ENCODE results near the gene MORN4.
A peak's percentile ranks its signal among the peaks of the same experiment; 100 is the strongest.
"Not testable (repeated sequence)": the region's sequence is repeated elsewhere in the genome, so short reads cannot be mapped to it uniquely, and the experiment has no call there.

The MORN4 gene

DNA sequence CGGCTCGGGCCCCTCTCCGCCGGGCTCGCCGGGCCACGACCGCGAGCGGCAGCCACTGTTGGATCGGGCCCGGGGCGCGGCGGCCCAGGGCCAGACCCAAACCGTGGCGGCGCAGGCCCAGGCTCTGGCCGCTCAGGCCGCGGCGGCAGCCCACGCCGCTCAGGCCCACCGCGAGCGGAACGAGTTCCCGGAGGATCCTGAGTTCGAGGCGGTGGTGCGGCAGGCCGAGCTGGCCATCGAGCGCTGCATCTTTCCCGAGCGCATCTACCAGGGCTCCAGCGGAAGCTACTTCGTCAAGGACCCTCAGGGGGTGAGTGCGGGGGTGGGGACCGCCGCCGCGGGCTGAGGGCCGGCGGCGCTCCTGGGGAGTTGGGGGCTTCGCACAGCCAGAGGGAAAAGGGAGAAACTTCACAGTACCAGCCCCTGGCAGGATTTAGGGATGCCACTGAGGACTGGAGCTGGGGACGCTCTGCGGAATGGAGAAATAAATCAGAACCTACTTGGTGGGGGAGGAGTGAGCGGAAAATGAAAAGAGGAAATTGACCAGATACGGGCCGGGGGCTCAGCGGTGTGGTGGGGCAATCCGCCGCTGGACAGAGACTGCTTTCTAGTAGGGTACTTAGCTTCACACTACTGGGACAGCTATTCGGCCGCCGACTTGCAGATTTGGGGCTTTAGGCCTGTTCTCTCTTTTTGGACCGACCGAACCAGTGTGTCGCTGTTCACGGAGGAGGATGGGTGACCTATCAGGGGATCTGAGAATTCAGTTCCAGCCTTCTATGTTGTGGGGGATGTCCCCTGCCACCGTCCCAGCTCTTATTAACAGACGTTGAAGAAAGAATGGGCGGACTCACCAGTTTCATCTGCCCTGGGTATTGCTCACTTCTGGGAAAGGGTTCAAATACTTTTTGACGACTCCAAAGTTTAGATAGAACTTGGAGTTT is 7.8 kb upstream of the MORN4 start:
- no peak for DNase-seq

DNA sequence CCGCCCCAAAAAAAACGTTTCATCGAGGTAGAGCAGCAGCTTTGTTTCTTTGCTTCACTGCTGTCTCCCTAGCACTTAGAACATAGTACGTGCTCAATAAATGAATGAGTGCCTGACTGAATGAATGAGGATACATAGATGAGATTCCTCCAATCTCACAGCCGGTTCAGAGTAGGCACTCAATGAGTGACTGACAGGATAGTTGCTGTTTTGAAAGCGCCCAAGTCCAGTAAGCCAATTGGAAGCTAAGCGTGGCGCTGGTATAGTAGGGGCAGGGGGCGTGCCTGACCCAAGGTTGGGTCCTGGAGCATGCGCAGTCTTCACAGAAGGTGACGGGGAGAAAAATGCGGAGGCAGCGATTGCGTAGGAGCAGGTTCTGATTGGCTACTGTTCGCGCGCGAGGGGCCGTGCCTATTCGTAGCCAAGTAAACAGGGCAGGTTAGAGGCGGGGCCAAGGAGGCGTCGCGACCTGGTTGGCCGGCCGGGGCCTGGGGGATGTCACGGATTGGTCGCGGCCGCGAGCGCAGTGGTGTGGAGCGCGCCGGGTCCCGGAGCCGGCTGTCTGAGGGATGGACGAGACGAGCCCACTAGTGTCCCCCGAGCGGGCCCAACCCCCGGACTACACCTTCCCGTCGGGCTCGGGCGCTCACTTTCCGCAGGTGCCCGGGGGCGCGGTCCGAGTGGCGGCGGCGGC is 7.0 kb upstream of the MORN4 start, which contains the start of gene PI4K2A:
PI4K2A (plus strand) TSS at position 498 of the 694 bp plus-strand sequence; CDS start at position 570, 72 bp downstream.
- peak; percentile 95 for DNase-seq

DNA sequence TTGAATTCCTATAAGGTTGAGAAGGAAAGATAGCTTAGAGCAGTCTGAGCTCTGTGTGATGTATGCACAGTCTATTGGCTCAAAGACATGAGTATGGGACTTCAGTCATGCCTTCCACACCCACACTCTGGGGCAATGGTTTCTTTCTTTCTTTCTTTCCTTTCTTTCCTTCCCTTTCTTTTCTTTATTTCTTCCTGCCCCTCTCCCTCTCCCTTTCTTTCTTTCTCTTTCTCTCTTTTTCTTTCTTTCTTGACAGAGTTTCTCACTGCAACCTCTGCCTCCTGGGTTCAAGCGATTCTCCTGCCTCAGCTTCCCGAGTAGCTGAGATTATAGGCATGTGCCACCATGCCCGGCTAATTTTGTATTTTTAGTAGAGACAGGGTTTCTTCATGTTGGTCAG is 5.8 kb upstream of the MORN4 start:
- DNase-seq = not testable (repeated sequence)

DNA sequence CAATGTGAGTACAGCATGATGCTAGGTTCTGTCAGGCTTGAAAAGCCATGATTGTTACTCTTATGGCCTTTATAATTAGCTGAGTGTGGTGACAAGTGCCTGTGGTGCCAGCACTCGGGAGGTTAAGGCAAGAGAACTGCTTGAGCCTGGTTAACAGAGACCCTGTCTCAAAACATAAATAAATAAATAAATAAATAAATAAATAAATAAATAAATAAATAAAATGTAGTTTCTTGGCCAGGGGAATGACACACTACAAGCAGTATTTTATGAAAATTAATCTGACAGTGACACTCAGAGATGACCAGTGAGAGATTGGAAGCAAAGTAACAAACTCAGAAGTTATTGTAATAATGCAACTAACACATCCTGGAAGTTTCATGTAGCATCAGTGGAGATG is 2.3 kb upstream of the MORN4 start:
- no peak for DNase-seq

DNA sequence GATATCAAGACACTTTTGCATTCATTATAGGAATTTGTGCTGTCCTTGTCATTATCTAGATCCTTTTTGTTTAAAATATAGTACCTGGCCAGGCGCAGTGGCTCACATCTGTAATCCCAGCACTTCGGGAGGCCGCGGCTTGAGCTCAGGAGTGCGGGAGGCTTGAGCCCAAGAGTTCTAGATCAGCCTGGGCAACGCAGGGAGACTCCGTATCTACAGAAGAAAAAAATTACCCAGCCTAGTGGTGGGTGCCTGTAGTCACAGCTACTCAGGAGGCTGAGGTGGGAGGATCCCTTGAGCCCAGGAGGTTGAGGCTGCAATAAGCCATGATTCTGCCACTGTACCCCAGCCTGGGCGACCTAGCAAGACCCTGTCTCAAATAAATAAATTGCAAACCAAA is 621 bp upstream of the MORN4 start:
- DNase-seq = peak; percentile 8

DNA sequence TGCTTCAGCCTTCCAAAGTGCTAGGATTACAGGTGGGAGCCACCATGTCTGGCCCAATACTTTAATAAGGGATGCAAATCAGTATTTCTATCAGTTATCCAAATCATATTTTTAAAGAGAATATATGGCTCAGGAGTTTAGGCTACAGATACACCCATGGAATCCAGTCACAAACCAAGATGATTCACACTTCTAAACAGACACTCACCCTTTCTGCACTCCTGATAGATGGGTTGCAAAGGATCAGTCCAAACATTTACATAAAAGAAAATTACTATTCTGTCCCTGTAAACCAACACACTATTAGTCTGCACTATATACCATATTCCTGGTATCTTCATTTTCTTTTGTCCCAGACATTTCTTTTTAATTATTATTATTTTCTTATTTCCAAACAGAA is 2.2 kb downstream of the MORN4 start:
- no peak for DNase-seq

- no peak for DNase-seq
Measured at GRCh38 chr10:97629289-97629688, 4.0 kb downstream of the MORN4 start.

GRCh38 chr10:97628228-97628627 is 5.1 kb downstream of the MORN4 start:
- DNase-seq = no peak

GRCh38 chr10:97627731-97628130 is 5.6 kb downstream of the MORN4 start:
- DNase-seq = no peak

DNA sequence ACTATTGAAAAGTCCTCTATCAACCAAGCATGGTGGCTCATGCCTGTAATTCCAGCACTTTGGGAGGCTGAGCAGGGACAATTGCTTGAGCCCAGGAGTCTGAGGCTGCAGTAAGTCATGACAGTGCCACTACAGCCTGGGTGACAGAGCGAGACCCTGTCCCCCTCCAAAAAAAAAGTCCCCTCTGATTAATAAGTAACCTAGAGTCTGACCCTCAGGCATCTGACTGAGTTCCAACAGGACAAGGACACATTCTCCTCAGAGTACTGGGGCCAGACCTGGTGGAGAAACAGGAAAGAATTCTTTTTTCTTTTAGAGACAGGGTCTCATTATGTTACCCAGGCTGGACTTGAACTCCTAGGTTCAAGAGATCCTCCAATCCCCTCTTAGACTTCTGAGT is 10.0 kb downstream of the MORN4 start:
- DNase-seq = no peak

DNA sequence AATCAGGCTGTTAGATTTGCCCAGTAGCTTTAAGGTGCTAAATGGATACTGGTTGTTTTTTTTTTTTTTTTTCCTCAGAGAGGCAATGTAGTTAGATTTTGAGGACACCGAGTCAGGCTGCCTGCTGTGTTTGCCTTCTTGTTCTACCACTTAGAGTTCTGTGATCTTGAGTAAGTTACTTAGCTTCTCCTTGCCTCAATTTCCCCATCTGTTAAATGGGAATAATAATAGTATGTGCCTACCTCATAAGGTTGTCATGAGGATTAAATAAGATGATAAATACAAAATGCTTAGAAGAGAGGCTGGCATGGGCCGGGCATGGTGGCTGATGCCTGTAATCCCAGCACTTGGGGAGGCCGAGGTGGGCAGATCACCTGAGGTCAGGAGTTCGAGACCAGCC is 14.6 kb downstream of the MORN4 start:
- no peak for DNase-seq

- DNase-seq = no peak
Measured at GRCh38 chr10:97618285-97618684, 15.0 kb downstream of the MORN4 start.

- DNase-seq = no peak
Measured at GRCh38 chr10:97612386-97612785, 20.9 kb downstream of the MORN4 start.

DNA sequence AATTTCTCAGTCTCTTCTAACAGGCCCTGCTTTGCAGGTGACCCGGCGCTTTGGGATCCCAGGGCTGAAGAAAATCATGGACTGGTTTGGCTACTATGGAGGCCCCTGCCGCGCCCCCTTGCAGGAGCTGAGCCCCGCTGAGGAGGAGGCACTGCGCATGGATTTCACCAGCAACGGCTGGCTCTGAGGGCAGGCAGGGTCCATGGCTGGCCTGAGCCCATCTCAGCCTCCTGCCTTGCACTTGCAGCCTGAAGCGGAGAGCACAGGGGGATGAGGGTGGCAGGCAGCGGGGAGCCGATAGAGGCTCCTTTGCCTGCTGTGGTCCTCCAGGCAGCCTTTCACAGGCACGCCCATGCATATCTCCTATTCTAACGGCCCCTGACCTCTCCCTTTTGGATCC is 21.8 kb downstream of the MORN4 start:
- no peak for DNase-seq

DNA sequence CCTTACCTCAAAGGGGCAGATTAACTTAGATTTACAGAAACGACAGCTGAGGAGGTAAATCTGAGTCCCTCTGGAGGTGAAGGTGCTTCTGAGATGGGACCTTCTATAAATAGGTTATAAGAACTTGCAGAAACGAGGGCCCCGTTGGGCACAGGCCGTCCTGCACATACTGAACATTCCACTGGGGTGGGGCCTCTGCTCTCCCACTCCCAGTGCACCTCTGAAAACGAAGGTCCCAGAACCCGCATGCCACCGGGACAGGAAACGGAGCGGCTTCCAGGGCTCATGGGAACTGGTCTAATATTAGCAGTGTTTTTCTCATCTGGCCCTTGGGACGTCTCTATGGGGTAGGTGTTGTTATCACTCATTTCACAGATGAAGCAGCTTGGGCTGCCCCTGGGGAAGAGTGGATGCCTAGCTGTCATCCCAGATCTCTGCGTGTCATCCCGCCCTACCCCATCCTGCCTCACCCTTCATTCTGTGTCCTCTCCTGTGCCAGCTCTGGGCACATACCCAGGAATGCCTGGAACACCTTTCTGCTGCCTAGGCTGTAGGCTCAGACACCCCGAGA is 24.2 kb downstream of the MORN4 start:
- no peak for DNase-seq

- no peak for DNase-seq
Measured at GRCh38 chr10:97607095-97607636, 26.1 kb downstream of the MORN4 start.

DNA sequence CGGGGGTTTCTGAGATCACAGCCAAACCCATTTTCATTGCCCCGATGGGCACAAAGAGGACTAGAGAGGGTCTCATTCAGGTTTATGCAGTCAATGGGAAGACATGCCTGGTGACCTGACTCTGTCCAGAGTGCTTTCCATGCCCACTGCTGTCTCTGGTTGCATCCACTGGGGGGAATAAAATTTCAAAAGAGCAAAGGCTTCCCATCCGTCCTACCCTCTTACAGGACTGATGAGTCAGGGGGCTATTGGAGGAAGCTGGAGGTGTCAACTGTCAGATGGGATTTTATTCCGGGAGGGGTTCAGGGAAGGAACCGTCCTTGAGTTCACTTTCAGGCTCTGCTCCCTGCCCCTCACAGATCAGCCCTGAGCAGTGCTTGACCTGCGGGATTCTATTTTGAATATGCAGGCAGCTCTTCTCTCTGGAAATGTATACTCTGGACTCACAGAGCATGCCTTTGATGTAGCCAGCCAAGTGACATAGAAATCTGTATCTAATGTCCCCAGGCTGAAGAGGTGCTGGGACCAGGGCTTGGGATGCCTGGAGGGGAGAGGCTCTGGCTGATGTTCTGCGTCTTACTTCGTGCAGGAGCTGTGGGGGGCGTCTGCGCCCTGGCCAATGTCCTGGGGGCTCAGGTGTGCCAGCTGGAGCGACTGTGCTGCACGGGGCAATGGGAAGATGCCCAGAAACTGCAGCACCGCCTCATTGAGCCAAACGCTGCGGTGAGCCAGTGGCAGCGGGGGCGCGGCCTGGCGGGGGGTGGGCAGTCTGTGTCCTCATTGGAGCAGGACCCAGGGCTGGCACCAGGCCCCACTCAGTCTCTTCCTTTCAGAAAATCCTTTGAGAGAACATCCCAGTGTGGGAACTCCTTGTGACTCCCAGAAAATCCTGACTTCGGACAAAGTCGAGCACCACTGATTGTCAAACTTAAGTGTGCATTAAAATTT is 31.8 kb downstream of the MORN4 start:
- DNase-seq = no peak

- no peak for DNase-seq
Measured at GRCh38 chr10:97600616-97601015, 32.7 kb downstream of the MORN4 start.

DNA sequence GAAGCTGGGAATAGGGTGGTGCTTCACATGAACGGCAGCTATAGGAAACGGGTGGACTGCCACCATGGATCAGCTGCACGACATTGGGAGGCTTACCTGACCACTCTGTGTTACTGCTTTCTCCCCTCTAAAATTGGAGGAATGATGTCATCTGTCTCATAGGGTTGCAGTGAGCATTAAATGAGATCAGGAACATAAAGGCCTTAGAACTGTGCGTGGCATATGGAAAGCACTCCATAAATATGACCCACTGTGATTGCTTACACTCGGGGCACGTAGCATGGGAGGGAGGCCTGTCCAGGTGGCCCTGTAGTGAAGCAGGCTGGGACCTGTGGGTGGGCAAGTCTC is 34.1 kb downstream of the MORN4 start:
- no peak for DNase-seq

DNA sequence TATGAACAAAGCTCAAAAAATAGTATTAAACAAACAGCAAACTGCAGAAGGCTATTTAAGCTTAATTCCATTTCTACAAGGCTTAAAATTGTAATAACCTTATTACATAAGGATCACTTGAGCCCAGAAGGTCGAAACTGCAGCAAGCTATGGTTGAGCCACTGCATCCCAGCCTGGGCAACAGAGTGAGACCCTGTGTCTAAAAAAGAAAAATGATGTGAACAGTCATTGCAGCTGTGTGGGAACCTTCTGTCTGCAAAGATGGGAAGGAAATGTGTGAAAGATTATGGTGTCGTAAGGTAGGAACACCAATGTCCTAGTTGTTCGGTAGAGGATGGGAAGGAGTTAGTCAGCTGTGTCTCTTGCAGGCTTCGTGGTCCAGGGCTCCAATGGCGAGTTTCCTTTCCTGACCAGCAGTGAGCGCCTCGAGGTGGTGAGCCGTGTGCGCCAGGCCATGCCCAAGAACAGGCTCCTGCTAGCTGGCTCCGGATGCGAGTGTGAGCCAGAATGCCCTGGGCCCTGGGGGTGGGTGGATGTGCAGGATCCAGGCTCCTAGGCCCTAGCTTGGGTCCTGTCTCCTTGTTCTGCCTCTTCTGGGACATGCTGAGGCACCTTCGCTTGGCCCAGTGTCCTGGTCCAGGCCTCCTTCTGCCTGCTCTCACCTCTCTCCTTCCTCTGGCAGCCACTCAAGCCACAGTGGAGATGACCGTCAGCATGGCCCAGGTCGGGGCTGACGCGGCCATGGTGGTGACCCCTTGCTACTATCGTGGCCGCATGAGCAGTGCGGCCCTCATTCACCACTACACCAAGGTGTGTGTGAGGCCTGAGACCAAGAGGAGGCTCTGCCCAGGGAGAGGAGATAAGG is 34.7 kb downstream of the MORN4 start:
- DNase-seq = no peak

DNA sequence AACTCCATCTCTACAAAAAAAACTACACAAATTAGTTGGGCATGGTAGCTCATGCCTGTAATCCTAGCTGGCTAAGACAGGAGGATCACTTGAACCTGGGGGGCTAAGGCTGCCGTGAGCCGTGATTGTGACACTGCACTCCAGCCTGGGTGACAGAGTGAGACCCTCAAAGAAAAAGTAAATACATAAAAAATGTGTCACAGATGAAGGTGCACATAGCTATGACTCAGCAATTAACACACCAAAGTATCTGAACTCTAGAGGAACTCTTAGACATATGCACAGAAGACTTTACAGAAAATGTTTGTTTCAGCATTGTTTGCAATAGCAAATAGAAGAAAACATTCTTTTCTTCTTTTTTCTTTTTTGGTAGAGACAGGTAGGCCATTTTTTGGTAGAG is 35.5 kb downstream of the MORN4 start:
- no peak for DNase-seq

Measured in NCI-H1092 treated with DMSO at 0.1 percent for 48 hours (cell line).